ENCODE data around the gene MAMDC4. TPM values are rescaled to one million over a fixed set of nuclear protein-coding genes. Genes with fewer than 3 reads are reported as not detected.

MAMDC4 gene
- total RNA-seq, 1 experiment from 2014 or later: 17.3 TPM

- intact Hi-C loops (cut with micrococcal nuclease): no loop called here
- ChIA-PET POLR2A (no interaction called here), CTCF (interaction anchor here (0.9 kb wide), 1 partner anchor 222 kb away, joined by 3 read pairs; no protein-coding TSS in a partner anchor), RAD21 (ENCODE audit: low non-redundant PET in 1 of 2, low total read pairs in 2 of 2, uncharacterized antibody in 2 of 2, unreplicated experiment in 2 of 2) (no interaction called here)
- Histone ChIP-seq H4K20me1 (ENCODE audit: insufficient read depth) (no peaks in the 10 kb centered on the region), H3K4me1 (ENCODE audit: control insufficient read depth in 1 of 2, insufficient read depth in 2 of 2, low read length in 2 of 2) (peaks cover 14 to 19% of the 10 kb centered on the region in 2 experiments), H3K4me3 (replicated peaks in 1 of 2; ENCODE audit: low read depth in 1 of 2, low read length in 2 of 2) (peak within 1 kb of the TSS; percentile 79 to 93), H3K27ac (ENCODE audit: low read depth, low read length) (peak within 1 kb of the TSS; percentile 97), H3K9ac (ENCODE audit: low read length) (peak within 1 kb of the TSS; percentile 96), H3K9me3 (ENCODE audit: control insufficient read depth in 1 of 2, insufficient read depth in 1 of 2, low read depth in 1 of 2, low read length in 2 of 2) (no peaks in the 10 kb centered on the region), H3K79me2 (ENCODE audit: insufficient read depth, low read length) (peaks cover 51% of the 10 kb centered on the region), H3K4me2 (ENCODE audit: low read length) (peak within 1 kb of the TSS; percentile 90), H3K27me3 (ENCODE audit: insufficient read depth, low read length) (no peaks in the 10 kb centered on the region), H2AFZ (ENCODE audit: low read depth, low read length, poor library complexity, severe bottlenecking) (no peak within 1 kb of the TSS), H3K9me2 (ENCODE audit: insufficient read depth) (no peaks in the 10 kb centered on the region), H3K36me3 (ENCODE audit: control insufficient read depth in 1 of 2, insufficient read depth in 2 of 2, low read length in 2 of 2) (peaks cover 8 to 11% of the 10 kb centered on the region in 2 experiments; a peak in 3 of 4 replicates)
- TSS peak; percentile 68 for BruUV-seq (replicated peaks)
- DNase-seq (ENCODE audit: low read depth, low spot score) (no peak), ATAC-seq (peak; percentile 86)
- TF ChIP-seq ELF1 (IDR thresholded peaks at IDR 0.05; ENCODE audit: borderline replicate concordance, low read depth) (no peak), ZBTB33 (IDR thresholded peaks at IDR 0.05; ENCODE audit: extremely low read depth, insufficient replicate concordance, low read length) (no peak), EGR1 (IDR thresholded peaks at IDR 0.05; ENCODE audit: low read depth) (no peak), SP1 (IDR thresholded peaks at IDR 0.05; ENCODE audit: low read depth) (no peak), TCF7L2 (IDR thresholded peaks at IDR 0.05; ENCODE audit: borderline replicate concordance, extremely low read depth, insufficient read depth, insufficient read length) (no peak), YY1 (IDR thresholded peaks at IDR 0.05; ENCODE audit: extremely low read depth, insufficient replicate concordance, low read depth, low read length) (peak; percentile 95), ZNF274 (IDR thresholded peaks at IDR 0.05; ENCODE audit: low read depth, low read length) (no peak), POLR2AphosphoS5 (IDR thresholded peaks at IDR 0.05; ENCODE audit: low read depth, low read length) (peak; percentile 92), EZH2 (IDR thresholded peaks at IDR 0.05) (no peak), EZH2phosphoT487 (IDR thresholded peaks at IDR 0.05; ENCODE audit: borderline replicate concordance) (no peak), POLR2A (IDR thresholded peaks at IDR 0.05; ENCODE audit: borderline replicate concordance, extremely low read depth, insufficient read depth, insufficient read length) (peak; percentile 89), CBX3 (IDR thresholded peaks at IDR 0.05; ENCODE audit: low read depth) (no peak)
Observed at GRCh38 chr9:136807281-136808074, 44.7 kb upstream of the MAMDC4 start, which contains the start of gene RABL6. TSS of gene RABL6 (plus strand) at chr9:136807948. CDS start at chr9:136808197, 249 bp downstream.
